GM12873 (cell line): ENCODE results near the gene TMUB1.

Experiments used
- TF ChIP-seq, protein P1 (sequence below): IDR thresholded peaks from 2 replicates; pipeline ENCODE4 v1.5.1; 2012; ENCODE audit warnings: low read depth, mild to moderate bottlenecking, moderate library complexity, low read length, control low read depth; ENCODE audit not compliant: insufficient read depth; ENCODE audit errors: missing control alignments

TMUB1 gene

GRCh38 chr7:151047976-151048815 lies 35.1 kb downstream of the TMUB1 start, which contains the start of gene ASIC3:
TSS of gene ASIC3 (plus strand) at chr7:151048531. CDS start at chr7:151048886, 355 bp downstream.
- TF ChIP-seq, protein P1, sequence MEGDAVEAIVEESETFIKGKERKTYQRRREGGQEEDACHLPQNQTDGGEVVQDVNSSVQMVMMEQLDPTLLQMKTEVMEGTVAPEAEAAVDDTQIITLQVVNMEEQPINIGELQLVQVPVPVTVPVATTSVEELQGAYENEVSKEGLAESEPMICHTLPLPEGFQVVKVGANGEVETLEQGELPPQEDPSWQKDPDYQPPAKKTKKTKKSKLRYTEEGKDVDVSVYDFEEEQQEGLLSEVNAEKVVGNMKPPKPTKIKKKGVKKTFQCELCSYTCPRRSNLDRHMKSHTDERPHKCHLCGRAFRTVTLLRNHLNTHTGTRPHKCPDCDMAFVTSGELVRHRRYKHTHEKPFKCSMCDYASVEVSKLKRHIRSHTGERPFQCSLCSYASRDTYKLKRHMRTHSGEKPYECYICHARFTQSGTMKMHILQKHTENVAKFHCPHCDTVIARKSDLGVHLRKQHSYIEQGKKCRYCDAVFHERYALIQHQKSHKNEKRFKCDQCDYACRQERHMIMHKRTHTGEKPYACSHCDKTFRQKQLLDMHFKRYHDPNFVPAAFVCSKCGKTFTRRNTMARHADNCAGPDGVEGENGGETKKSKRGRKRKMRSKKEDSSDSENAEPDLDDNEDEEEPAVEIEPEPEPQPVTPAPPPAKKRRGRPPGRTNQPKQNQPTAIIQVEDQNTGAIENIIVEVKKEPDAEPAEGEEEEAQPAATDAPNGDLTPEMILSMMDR = no peak

- TF ChIP-seq, protein P1 = no peak
Observed at GRCh38 chr7:151046603-151047573, 36.4 kb downstream of the TMUB1 start.

DNA sequence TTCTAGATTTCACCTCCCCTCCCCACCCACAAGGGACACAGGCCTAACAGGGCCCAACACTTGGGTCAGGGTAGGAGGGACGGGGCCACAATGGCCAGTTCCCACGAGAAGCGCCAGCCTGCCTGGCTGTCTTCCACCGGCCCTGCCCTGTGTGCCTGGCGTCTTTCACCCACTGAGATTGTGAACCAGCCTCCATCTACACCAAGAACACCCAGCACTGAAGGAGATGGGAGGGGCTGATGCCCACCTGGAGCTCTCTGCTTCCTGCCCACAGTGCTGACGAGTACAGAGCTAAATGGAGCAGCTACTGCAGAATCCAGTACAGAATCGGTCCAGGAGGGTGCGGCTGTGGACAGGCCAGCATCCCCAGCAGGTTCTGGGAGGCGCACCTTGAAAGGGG lies 37.3 kb downstream of the TMUB1 start:
- TF ChIP-seq, protein P1 = no peak

DNA sequence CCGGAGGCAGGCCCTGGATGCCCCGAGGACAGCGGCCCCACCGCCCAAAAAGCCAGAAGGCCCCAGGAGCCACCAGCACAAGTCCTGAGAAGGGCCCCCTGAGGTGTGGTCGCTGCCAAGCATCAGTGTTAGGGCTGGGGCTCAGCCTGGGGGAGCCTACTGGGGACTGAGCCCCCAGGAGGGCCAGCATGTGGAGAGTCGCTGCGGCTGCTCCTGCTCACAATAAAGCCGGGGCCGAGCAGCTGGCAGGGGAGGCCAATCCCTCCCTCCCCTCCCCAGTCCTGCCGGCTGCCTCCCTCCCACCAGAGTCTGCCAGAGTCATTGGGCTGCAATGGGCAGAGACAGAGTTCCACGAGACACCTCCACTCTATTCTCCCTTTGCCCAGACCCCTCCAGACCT lies 38.0 kb downstream of the TMUB1 start:
- TF ChIP-seq, protein P1 = no peak

DNA sequence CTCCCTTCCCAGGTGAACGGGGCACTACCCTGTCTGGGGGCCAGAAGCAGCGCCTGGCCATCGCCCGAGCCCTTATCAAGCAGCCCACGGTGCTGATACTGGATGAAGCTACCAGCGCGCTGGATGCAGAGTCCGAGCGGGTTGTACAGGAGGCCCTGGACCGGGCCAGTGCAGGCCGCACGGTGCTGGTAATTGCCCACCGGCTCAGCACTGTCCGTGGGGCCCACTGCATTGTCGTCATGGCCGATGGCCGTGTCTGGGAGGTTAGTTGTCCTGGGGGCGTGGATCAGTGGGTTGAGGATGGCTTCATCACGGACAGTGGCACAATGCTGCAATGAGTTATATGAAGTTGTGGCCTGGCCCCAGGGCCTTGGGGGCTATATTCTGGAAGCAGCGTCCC lies 39.3 kb downstream of the TMUB1 start:
- TF ChIP-seq, protein P1 = no peak

GRCh38 chr7:151040616-151041375 lies 42.5 kb downstream of the TMUB1 start:
- TF ChIP-seq, protein P1 = no peak
